A549 treated with GW870086 at 1 μM for 4 hours (cell line): ENCODE results near the gene PRSS23. TPM values are rescaled to one million over a fixed set of nuclear protein-coding genes. Genes with fewer than 3 reads are reported as not detected.

Source experiments
- total RNA-seq: library from RNA; stranded (reverse); fragments of 200-300 nt; extraction: Qiagen RNA extraction; gene quantifications from 5 replicates; pipeline ENCODE4 v1.2.3, GENCODE V29; 2022; ENCODE audit warnings: low read depth

The PRSS23 gene, protein sequence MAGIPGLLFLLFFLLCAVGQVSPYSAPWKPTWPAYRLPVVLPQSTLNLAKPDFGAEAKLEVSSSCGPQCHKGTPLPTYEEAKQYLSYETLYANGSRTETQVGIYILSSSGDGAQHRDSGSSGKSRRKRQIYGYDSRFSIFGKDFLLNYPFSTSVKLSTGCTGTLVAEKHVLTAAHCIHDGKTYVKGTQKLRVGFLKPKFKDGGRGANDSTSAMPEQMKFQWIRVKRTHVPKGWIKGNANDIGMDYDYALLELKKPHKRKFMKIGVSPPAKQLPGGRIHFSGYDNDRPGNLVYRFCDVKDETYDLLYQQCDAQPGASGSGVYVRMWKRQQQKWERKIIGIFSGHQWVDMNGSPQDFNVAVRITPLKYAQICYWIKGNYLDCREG
- total RNA-seq, result 315 to 463 TPM (median 434 TPM) in 5 replicates

GRCh38 chr11:86800076-86800959 is at the start of gene PRSS23:
PRSS23 (plus strand) TSS chr11:86800542; CDS start chr11:86807644, 7,102 bp downstream.

Other genes starting within 250 kb of the PRSS23 start
- 13.2 to 19.2 TPM (median 17.2 TPM) in 5 replicates for gene ME3, start 127.9 kb upstream of the PRSS23 start, total RNA-seq
- gene FZD4, start 154.9 kb downstream of the PRSS23 start, total RNA-seq, result 0.67 to 1.5 TPM (median 1.3 TPM) in 5 replicates
- 8.1 to 15.7 TPM (median 10.1 TPM) in 5 replicates for gene TMEM135, start 237.4 kb downstream of the PRSS23 start, total RNA-seq